ENCODE measurements around the gene ETV6. TPM values are rescaled to one million over a fixed set of nuclear protein-coding genes. Genes with fewer than 3 reads are reported as not detected.

ETV6 gene
- total RNA-seq, 2 experiments from 2014 or later, result 28.5 to 30.2 TPM

GRCh38 chr12:11832093-11832492 lies 182.6 kb downstream of the ETV6 start:
- ChIA-PET POLR2A (no interaction called here), CTCF (no interaction called here)
- ATAC-seq (ENCODE audit: poor library complexity) (no peak), DNase-seq (no peak)
- H3K27me3 Mint-ChIP-seq, result no peaks in the 10 kb centered on the region
- Histone ChIP-seq H3K27me3 (ENCODE audit: control insufficient read depth in 1 of 2, insufficient read depth in 2 of 2, low read length in 2 of 2) (no peaks in the 10 kb centered on the region), H3K36me3 (ENCODE audit: insufficient read depth, low read length) (peaks cover 11% of the 10 kb centered on the region), H3K4me3 (ENCODE audit: low read length) (no peak overlapping the region), H3K4me1 (ENCODE audit: insufficient read depth, low read length) (peaks cover 29% of the 10 kb centered on the region), H3K27ac (ENCODE audit: low read depth in 1 of 2, low read length in 2 of 2) (no peak overlapping the region), H3K9me3 (ENCODE audit: control insufficient read depth in 1 of 2, insufficient read depth in 1 of 2, low read length in 2 of 2) (no peaks in the 10 kb centered on the region)
- TF ChIP-seq CTCF (IDR thresholded peaks at IDR 0.05), result no peak
- H3K36me3 Mint-ChIP-seq (ENCODE audit: low read depth), result peaks cover 10% of the 10 kb centered on the region
- intact Hi-C loops (cut with DNase I, micrococcal nuclease), result no loop called here
- H3K9me3 Mint-ChIP-seq, result no peaks in the 10 kb centered on the region
- H3K4me1 Mint-ChIP-seq (ENCODE audit: low read depth), result peaks cover 34% of the 10 kb centered on the region
- H3K27ac Mint-ChIP-seq, result no peak overlapping the region
- H3K4me3 Mint-ChIP-seq, result no peak overlapping the region

GRCh38 chr12:11833174-11833895 lies 183.9 kb downstream of the ETV6 start:
- ChIA-PET POLR2A (interaction anchor here (0.6 kb wide), 1 partner anchor 523 kb away, joined by 3 read pairs; no protein-coding TSS in a partner anchor), CTCF (no interaction called here)
- Histone ChIP-seq H3K27me3 (ENCODE audit: control insufficient read depth in 1 of 2, insufficient read depth in 2 of 2, low read length in 2 of 2) (no peaks in the 10 kb centered on the region), H3K9me3 (ENCODE audit: control insufficient read depth in 1 of 2, insufficient read depth in 1 of 2, low read length in 2 of 2) (no peaks in the 10 kb centered on the region), H3K36me3 (ENCODE audit: insufficient read depth, low read length) (peaks cover 9% of the 10 kb centered on the region), H3K4me1 (ENCODE audit: insufficient read depth, low read length) (peaks cover 22% of the 10 kb centered on the region), H3K27ac (ENCODE audit: low read depth in 1 of 2, low read length in 2 of 2) (no peak overlapping the region), H3K4me3 (ENCODE audit: low read length) (no peak overlapping the region)
- Mint-ChIP-seq H3K27ac (no peak overlapping the region), H3K36me3 (ENCODE audit: low read depth) (peaks cover 10% of the 10 kb centered on the region), H3K9me3 (no peaks in the 10 kb centered on the region), H3K27me3 (no peaks in the 10 kb centered on the region), H3K4me3 (no peak overlapping the region), H3K4me1 (ENCODE audit: low read depth) (peaks cover 34% of the 10 kb centered on the region)
- intact Hi-C loops (cut with DNase I, micrococcal nuclease), result no loop called here
- ATAC-seq (ENCODE audit: poor library complexity), result no peak
- TF ChIP-seq CTCF (IDR thresholded peaks at IDR 0.05), result no peak
- DNase-seq, result no peak

GRCh38 chr12:11834104-11834812 lies 184.8 kb downstream of the ETV6 start:
- H3K36me3 Mint-ChIP-seq (ENCODE audit: low read depth), result peaks cover 19% of the 10 kb centered on the region
- H3K4me3 ChIP-seq (ENCODE audit: low read length), result no peak overlapping the region
- no peaks in the 10 kb centered on the region for H3K9me3 Mint-ChIP-seq
- H3K27ac ChIP-seq (ENCODE audit: low read depth in 1 of 2, low read length in 2 of 2), result no peak overlapping the region
- ATAC-seq (ENCODE audit: poor library complexity), result no peak
- H3K27me3 ChIP-seq (ENCODE audit: control insufficient read depth in 1 of 2, insufficient read depth in 2 of 2, low read length in 2 of 2), result no peaks in the 10 kb centered on the region
- peaks cover 34% of the 10 kb centered on the region for H3K4me1 Mint-ChIP-seq (ENCODE audit: low read depth)
- POLR2A ChIA-PET, result no interaction called here
- peaks cover 13% of the 10 kb centered on the region for H3K36me3 ChIP-seq (ENCODE audit: insufficient read depth, low read length)
- no peak for TF ChIP-seq CTCF (IDR thresholded peaks at IDR 0.05)
- CTCF ChIA-PET, result no interaction called here
- H3K4me1 ChIP-seq (ENCODE audit: insufficient read depth, low read length), result peaks cover 22% of the 10 kb centered on the region
- H3K27me3 Mint-ChIP-seq, result no peaks in the 10 kb centered on the region
- no peaks in the 10 kb centered on the region for H3K9me3 ChIP-seq (ENCODE audit: control insufficient read depth in 1 of 2, insufficient read depth in 1 of 2, low read length in 2 of 2)
- intact Hi-C loops (cut with DNase I, micrococcal nuclease), result no loop called here
- H3K4me3 Mint-ChIP-seq, result no peak overlapping the region
- DNase-seq, result no peak
- H3K27ac Mint-ChIP-seq, result no peak overlapping the region
